Measurements from ENCODE around the gene PYGM.

DNA sequence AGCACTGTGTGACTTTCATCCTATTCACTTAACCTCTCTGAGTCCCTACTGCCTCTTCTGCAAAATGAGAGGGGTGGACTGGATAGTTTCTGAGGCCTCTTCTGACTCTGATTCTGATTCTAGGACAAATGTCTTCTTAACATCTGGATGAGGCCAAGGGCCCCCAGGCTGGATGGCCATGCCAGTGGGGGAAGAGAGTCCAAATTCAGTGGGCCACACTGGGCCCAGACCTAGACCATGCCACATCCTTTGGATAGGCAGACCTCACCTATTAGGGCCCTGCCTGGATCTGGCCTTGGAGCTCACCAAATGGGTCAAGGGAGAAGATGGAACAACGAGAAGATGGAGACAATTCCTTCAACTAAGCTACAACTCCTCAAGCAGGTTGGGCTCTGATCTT is 61.3 kb downstream of the PYGM start:
- TF ChIP-seq, protein P1, sequence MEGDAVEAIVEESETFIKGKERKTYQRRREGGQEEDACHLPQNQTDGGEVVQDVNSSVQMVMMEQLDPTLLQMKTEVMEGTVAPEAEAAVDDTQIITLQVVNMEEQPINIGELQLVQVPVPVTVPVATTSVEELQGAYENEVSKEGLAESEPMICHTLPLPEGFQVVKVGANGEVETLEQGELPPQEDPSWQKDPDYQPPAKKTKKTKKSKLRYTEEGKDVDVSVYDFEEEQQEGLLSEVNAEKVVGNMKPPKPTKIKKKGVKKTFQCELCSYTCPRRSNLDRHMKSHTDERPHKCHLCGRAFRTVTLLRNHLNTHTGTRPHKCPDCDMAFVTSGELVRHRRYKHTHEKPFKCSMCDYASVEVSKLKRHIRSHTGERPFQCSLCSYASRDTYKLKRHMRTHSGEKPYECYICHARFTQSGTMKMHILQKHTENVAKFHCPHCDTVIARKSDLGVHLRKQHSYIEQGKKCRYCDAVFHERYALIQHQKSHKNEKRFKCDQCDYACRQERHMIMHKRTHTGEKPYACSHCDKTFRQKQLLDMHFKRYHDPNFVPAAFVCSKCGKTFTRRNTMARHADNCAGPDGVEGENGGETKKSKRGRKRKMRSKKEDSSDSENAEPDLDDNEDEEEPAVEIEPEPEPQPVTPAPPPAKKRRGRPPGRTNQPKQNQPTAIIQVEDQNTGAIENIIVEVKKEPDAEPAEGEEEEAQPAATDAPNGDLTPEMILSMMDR (conservative IDR thresholded peaks at IDR 0.05), result no peak
- TF ChIP-seq EZH2 (IDR thresholded peaks at IDR 0.05; ENCODE audit: low read depth), result no peak
